Upper lobe of left lung (tissue), 6 donors: ENCODE results near the gene MATN4. TPM values are rescaled to one million over a fixed set of nuclear protein-coding genes. Genes with fewer than 3 reads are reported as not detected.

Experiments used
- ATAC-seq, 2 donors: fragments of 200-7000 bp; cut with Tn5 transposase; one replicate each; pipeline ENCODE4 v1.9.1; 2022; ENCODE audit warnings: mild to moderate bottlenecking in 2 of 2, moderate library complexity in 2 of 2; ENCODE audit not compliant: low FRiP score in 2 of 2
- DNase-seq, 2 donors: peaks; one replicate each; pipeline ENCODE4 v3.0.0-alpha.2; 2019 to 2020
- H3K27ac ChIP-seq, 4 donors: fragments of 200-600 bp; sonication (generic); one replicate each; pipeline ENCODE4 v1.5.1; 2016 to 2019
- H3K27me3 ChIP-seq, 4 donors: fragments of 200-600 bp; sonication (generic); one replicate each; pipeline ENCODE4 v1.5.1; 2017 to 2019
- H3K36me3 ChIP-seq, 4 donors: fragments of 200-600 bp; sonication (generic); one replicate each; pipeline ENCODE4 v1.5.1; 2016 to 2019
- H3K4me1 ChIP-seq, 4 donors: fragments of 200-600 bp; sonication (generic); one replicate each; pipeline ENCODE4 v1.5.1; 2018 to 2019
- H3K4me3 ChIP-seq, 4 donors: fragments of 200-600 bp; sonication (generic); one replicate each; pipeline ENCODE4 v1.5.1; 2017 to 2019; ENCODE audit warnings: mild to moderate bottlenecking in 2 of 4, moderate library complexity in 1 of 4
- H3K9me3 ChIP-seq, 4 donors: fragments of 200-600 bp; sonication (generic); one replicate each; pipeline ENCODE4 v1.5.1; 2018 to 2019
- CTCF ChIP-seq, 6 experiments: fragments of 450-650 bp in 4 of 6; fragments of 200-600 bp in 2 of 6; sonication (generic) in 2 of 6; IDR thresholded peaks; one replicate each; pipeline ENCODE4 v1.5.1; 2016 to 2019; ENCODE audit warnings: antibody characterized with exemption in 6 of 6
- EP300 ChIP-seq, 4 donors: sonication (generic); formaldehyde crosslinking; IDR thresholded peaks; one replicate each; pipeline ENCODE4 v1.5.1; 2017; ENCODE audit warnings: antibody characterized with exemption in 4 of 4, control low read depth in 2 of 4
- POLR2A ChIP-seq, 4 donors: fragments of 450-650 bp; IDR thresholded peaks; one replicate each; pipeline ENCODE4 v1.5.1; 2016 to 2017; ENCODE audit warnings: antibody characterized with exemption in 4 of 4, mild to moderate bottlenecking in 2 of 4
- POLR2AphosphoS5 ChIP-seq, 2 donors: sonication (generic); formaldehyde crosslinking; IDR thresholded peaks; one replicate each; pipeline ENCODE4 v1.5.1; 2017; ENCODE audit warnings: antibody characterized with exemption in 2 of 2
- WGBS, 2 donors: methylation state at CpG; one replicate each; pipeline ENCODE4 v1.1.5; 2017 to 2018; 5-methylcytosine and 5-hydroxymethylcytosine counted together
- total RNA-seq, 6 donors: library from RNA; depleted of rRNA in 4 of 6; stranded (reverse); fragments of >200 nt in 4 of 6; gene quantifications; one replicate each; pipeline versions ENCODE4 v1.1.0 to v1.2.1, GENCODE V29; 2016 to 2021
- donor health status: DM: no; HTN: no; CAD: no; lungs with moderate emphysema.
- donor health status: DM: no; HTN: yes; CAD: no; lungs with severe emphysema.

MATN4 gene
- total RNA-seq, 6 donors from 2014 or later, result 0.30 to 0.44 TPM; not detected in 4

GRCh38 chr20:45306431-45306982 is 1.6 kb downstream of the MATN4 start, which contains the start of gene RBPJL:
TSS of gene RBPJL (plus strand) at chr20:45306840. CDS start at chr20:45306923, 83 bp downstream.
- no peaks in the 10 kb centered on the region for H3K9me3 ChIP-seq
- no peaks in the 10 kb centered on the region for H3K36me3 ChIP-seq
- DNase-seq (peak in 1 of 2 donors; percentile 91), ATAC-seq (peak in 1 of 2 donors; percentile 53)
- no peak within 1 kb of the TSS for H3K4me3 ChIP-seq
- TF ChIP-seq POLR2A (IDR thresholded peaks at IDR 0.05) (no peak), CTCF (IDR thresholded peaks at IDR 0.05) (peak; percentile 69 to 81 (median 77))
- 24 to 38% methylated on average over 2 to 27 of the region's 41 CpGs for WGBS, 2 donors
- no peak within 1 kb of the TSS for H3K27ac ChIP-seq
- H3K27me3 ChIP-seq, result peaks cover 0 to 15% (median 3%) of the 10 kb centered on the region in 4 donors
- peaks cover 0 to 22% (median 6%) of the 10 kb centered on the region in 4 donors for H3K4me1 ChIP-seq

- H3K4me1 ChIP-seq, result peaks cover 0 to 18% (median 3%) of the 10 kb centered on the region in 4 donors
- ATAC-seq (no peak), DNase-seq (no peak)
- no peak overlapping the region for H3K4me3 ChIP-seq
- H3K36me3 ChIP-seq, result no peaks in the 10 kb centered on the region
- TF ChIP-seq POLR2AphosphoS5 (IDR thresholded peaks at IDR 0.05) (no peak), POLR2A (IDR thresholded peaks at IDR 0.05) (no peak), CTCF (IDR thresholded peaks at IDR 0.05) (no peak), EP300 (IDR thresholded peaks at IDR 0.05) (no peak)
- 31 to 51% methylated on average over 3 to 4 of the region's 4 CpGs for WGBS, 2 donors
- no peak overlapping the region for H3K27ac ChIP-seq
- H3K27me3 ChIP-seq, result peaks cover 0 to 15% (median 3%) of the 10 kb centered on the region in 4 donors
- no peaks in the 10 kb centered on the region for H3K9me3 ChIP-seq
Measured at GRCh38 chr20:45305262-45305661, 2.8 kb downstream of the MATN4 start.

- peaks cover 0 to 15% (median 3%) of the 10 kb centered on the region in 4 donors for H3K27me3 ChIP-seq
- peaks cover 0 to 18% (median 3%) of the 10 kb centered on the region in 4 donors for H3K4me1 ChIP-seq
- no peaks in the 10 kb centered on the region for H3K36me3 ChIP-seq
- no peaks in the 10 kb centered on the region for H3K9me3 ChIP-seq
- H3K4me3 ChIP-seq, result no peak overlapping the region
- no peak for ATAC-seq
- TF ChIP-seq POLR2A (IDR thresholded peaks at IDR 0.05) (no peak), EP300 (IDR thresholded peaks at IDR 0.05) (no peak), POLR2AphosphoS5 (IDR thresholded peaks at IDR 0.05) (no peak), CTCF (IDR thresholded peaks at IDR 0.05) (no peak)
- 80 to 81% methylated on average over 25 to 39 of the region's 43 CpGs for whole genome bisulfite sequencing, 2 donors
- no peak overlapping the region for H3K27ac ChIP-seq
- peak in 1 of 2 donors; percentile 82 for DNase-seq
Measured at GRCh38 chr20:45304464-45304999, 3.6 kb downstream of the MATN4 start.

GRCh38 chr20:45303586-45304463 is 4.3 kb downstream of the MATN4 start:
- Histone ChIP-seq H3K27me3 (peaks cover 0 to 15% (median 3%) of the 10 kb centered on the region in 4 donors), H3K4me1 (peaks cover 0 to 18% (median 3%) of the 10 kb centered on the region in 4 donors), H3K9me3 (no peaks in the 10 kb centered on the region), H3K27ac (no peak overlapping the region), H3K36me3 (no peaks in the 10 kb centered on the region), H3K4me3 (no peak overlapping the region)
- no peak for TF ChIP-seq EP300 (IDR thresholded peaks at IDR 0.05)
- TF ChIP-seq CTCF (IDR thresholded peaks at IDR 0.05), result no peak
- TF ChIP-seq POLR2AphosphoS5 (IDR thresholded peaks at IDR 0.05), result no peak
- TF ChIP-seq POLR2A (IDR thresholded peaks at IDR 0.05), result no peak
- WGBS, 2 donors, result 72 to 78% methylated on average over 18 to 46 of the region's 47 CpGs
- ATAC-seq, result no peak
- DNase-seq, result no peak
